Activated CD8-positive, alpha-beta T cell treated with anti-CD3 and anti-CD28 coated beads for 36 hours (primary cell): Measurements from ENCODE around the gene TIMM44. TPM values are rescaled to one million over a fixed set of nuclear protein-coding genes. Genes with fewer than 3 reads are reported as not detected.

Source experiments
- ATAC-seq: fragments of 200-7000 bp; cut with Tn5 transposase; one replicate; pipeline ENCODE4 v1.10.0; 2021; ENCODE audit warnings: mild to moderate bottlenecking, moderate library complexity
- CTCF ChIA-PET: fragments of 350-600 bp; sonication (Branson Sonifier 250); formaldehyde crosslinking; loops from one replicate; lab custom pipeline; 2021; ENCODE audit warnings: antibody characterized with exemption; lab: Charles Lee
- POLR2A ChIA-PET: fragments of 350-600 bp; sonication (Branson Sonifier 250); formaldehyde crosslinking; loops from one replicate; lab custom pipeline; 2021; ENCODE audit warnings: antibody characterized with exemption; lab: Charles Lee
- DNase-seq: peaks from one replicate; pipeline ENCODE4 v3.0.0-alpha.2; 2020
- H3K27ac Mint-ChIP-seq: one replicate; pipeline ENCODE4 v1.8.0; 2021; ENCODE audit warnings: mild to moderate bottlenecking, mixed read lengths
- H3K27me3 Mint-ChIP-seq: one replicate; pipeline ENCODE4 v1.8.0; 2021; ENCODE audit warnings: mixed read lengths
- H3K36me3 Mint-ChIP-seq: one replicate; pipeline ENCODE4 v1.8.0; 2021; ENCODE audit warnings: low read depth, mixed read lengths
- H3K4me1 Mint-ChIP-seq: one replicate; pipeline ENCODE4 v1.8.0; 2021; ENCODE audit warnings: low read depth, mixed read lengths
- H3K4me3 Mint-ChIP-seq: one replicate; pipeline ENCODE4 v1.8.0; 2021; ENCODE audit warnings: mild to moderate bottlenecking, moderate library complexity, mixed read lengths
- H3K9me3 Mint-ChIP-seq: one replicate; pipeline ENCODE4 v1.8.0; 2021; ENCODE audit warnings: mixed read lengths
- intact Hi-C: fragments of 100-400 bp; cut with micrococcal nuclease; formaldehyde crosslinking; loops from one replicate; pipeline ENCODE4 v1.10.0; 2022
- total RNA-seq, 2 experiments: library from RNA; stranded (reverse); gene quantifications; one replicate each; pipeline ENCODE4 v1.2.3, GENCODE V29; 2021
- TF ChIP-seq, protein P1 (sequence below): fragments of 200-600 bp; IDR thresholded peaks from one replicate; pipeline ENCODE4 v1.8.0; 2022; ENCODE audit warnings: antibody characterized with exemption, mild to moderate bottlenecking

Gene TIMM44
- total RNA-seq, 2 experiments from 2014 or later = 92.3 to 95.5 TPM

DNA sequence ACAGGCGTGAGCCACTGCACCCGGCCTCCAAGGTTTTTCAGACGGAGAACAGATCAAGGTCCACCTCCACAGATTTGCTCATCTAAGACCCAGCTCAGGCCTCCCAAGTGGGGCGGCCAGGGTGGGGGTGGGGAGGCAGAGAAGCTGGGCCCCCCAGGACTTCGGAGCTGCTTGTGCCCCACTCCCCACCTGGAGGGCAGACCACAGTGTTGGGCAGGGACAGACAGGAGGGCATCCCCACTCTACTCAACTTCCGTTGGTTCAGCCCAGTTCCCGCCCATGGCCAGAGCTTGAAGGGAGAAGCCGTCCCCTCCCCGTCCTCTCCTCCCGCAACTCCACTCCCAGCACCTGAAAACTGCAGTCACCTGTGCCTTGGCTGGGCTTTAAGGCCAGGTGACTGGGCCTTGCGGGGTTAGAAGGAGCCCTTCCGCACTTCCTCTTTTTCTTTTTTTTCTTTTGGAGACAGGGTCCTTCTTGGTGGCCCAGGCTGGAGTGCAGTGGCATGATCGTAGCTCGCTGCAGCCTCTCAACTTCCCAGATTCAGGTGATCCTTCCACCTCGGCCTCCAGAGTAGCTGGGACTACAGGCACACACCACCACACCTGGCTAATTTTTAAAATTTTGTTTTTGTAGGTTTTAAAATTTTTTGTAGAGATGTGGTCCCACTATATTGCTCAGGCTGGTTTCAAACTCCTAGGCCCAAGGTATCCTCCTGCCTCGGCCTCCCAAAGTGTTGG lies 55.9 kb downstream of the TIMM44 start:
- ATAC-seq (no peak), DNase-seq (no peak)
- Mint-ChIP-seq H3K4me1 (peaks cover 2% of the 10 kb centered on the region), H3K9me3 (no peaks in the 10 kb centered on the region), H3K27ac (no peak overlapping the region), H3K36me3 (no peaks in the 10 kb centered on the region), H3K27me3 (peaks cover 12% of the 10 kb centered on the region), H3K4me3 (no peak overlapping the region)
- TF ChIP-seq, protein P1, sequence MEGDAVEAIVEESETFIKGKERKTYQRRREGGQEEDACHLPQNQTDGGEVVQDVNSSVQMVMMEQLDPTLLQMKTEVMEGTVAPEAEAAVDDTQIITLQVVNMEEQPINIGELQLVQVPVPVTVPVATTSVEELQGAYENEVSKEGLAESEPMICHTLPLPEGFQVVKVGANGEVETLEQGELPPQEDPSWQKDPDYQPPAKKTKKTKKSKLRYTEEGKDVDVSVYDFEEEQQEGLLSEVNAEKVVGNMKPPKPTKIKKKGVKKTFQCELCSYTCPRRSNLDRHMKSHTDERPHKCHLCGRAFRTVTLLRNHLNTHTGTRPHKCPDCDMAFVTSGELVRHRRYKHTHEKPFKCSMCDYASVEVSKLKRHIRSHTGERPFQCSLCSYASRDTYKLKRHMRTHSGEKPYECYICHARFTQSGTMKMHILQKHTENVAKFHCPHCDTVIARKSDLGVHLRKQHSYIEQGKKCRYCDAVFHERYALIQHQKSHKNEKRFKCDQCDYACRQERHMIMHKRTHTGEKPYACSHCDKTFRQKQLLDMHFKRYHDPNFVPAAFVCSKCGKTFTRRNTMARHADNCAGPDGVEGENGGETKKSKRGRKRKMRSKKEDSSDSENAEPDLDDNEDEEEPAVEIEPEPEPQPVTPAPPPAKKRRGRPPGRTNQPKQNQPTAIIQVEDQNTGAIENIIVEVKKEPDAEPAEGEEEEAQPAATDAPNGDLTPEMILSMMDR = no peak
- CTCF ChIA-PET = interaction anchor here (1.6 kb wide), 1 partner anchor 18 kb away, joined by 4 read pairs; no protein-coding TSS in a partner anchor
- POLR2A ChIA-PET = interaction anchor here (1.9 kb wide), 1 partner anchor 13 kb away, joined by 5 read pairs; no protein-coding TSS in a partner anchor
- intact Hi-C loops = no loop called here

DNA sequence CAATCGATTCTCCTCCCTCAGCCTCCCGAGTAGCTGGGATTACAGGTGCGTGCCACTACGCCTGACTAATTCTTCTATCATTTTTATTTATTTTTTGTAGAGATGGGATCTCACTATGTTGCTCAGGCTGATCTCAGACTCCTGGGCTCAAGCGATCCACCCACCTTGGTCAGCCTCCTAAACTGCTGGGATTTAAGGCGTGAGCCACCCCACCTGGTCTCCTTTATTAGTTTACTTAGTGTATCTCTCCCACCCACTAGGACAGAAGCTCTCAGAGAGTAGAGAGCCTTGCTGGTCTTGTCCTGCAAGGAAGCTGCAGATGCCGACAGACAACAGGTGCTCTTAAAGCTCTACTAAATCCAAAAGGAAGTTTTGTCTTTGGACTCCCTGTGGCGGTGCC lies 57.6 kb downstream of the TIMM44 start:
- H3K4me1 Mint-ChIP-seq = peaks cover 2% of the 10 kb centered on the region
- DNase-seq (no peak), ATAC-seq (no peak)
- H3K9me3 Mint-ChIP-seq = no peaks in the 10 kb centered on the region
- H3K36me3 Mint-ChIP-seq = no peaks in the 10 kb centered on the region
- ChIA-PET CTCF (interaction anchor here (0.6 to 1.2 kb wide), 3 partner anchors 16 to 205 kb away, joined by 3 to 4 read pairs (median 3); partner anchors contain the start of gene TRAPPC5), POLR2A (no interaction called here)
- no peak overlapping the region for H3K27ac Mint-ChIP-seq
- intact Hi-C loops = no loop called here
- H3K4me3 Mint-ChIP-seq = no peak overlapping the region
- peaks cover 9% of the 10 kb centered on the region for H3K27me3 Mint-ChIP-seq
- TF ChIP-seq, protein P1 = no peak

DNA sequence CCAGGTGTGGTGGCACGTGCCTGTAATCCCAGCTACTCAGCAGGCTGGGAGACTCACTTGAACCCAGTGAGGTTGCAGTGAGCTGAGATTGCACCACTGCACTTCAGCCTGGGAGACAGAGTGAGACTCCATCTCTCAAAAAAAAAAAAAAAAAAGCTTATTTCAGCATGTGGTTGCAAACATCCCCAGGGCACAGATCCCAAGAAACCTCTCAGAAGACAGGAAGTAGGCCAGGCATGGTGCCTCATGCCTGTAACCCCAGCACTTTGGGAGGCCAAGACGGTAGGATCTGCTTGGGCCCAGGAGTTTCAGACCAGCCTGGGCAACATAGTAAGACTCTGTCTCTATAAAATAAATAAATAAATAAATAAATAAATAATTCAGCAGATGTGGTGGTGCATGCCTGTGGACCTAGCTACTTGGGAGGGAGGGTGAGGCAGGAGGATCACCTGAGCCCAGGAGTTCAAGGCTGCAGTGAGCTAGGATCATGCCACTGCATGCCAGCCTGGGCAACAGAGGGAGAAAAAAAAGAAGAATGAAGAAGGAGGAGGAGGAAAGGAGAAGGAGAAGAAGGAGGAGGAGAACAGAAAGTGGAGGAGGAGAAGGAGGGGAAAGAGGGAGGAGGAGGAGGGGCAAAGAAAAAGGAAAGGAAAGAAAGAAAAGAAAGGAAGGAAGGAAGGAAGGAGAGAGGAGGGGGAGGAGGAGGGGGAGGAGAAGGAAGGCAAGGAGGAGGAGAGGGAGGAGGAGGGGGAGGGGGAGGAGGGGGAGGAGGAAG lies 59.5 kb downstream of the TIMM44 start:
- DNase-seq = no peak
- TF ChIP-seq, protein P1 = no peak
- no peaks in the 10 kb centered on the region for H3K36me3 Mint-ChIP-seq
- CTCF ChIA-PET = interaction anchor here (0.6 kb wide), 1 partner anchor 692 kb away, joined by 3 read pairs; no protein-coding TSS in a partner anchor
- no peak overlapping the region for H3K4me3 Mint-ChIP-seq
- no peak overlapping the region for H3K27ac Mint-ChIP-seq
- POLR2A ChIA-PET = no interaction called here
- no peaks in the 10 kb centered on the region for H3K9me3 Mint-ChIP-seq
- peaks cover 2% of the 10 kb centered on the region for H3K4me1 Mint-ChIP-seq
- no peak for ATAC-seq
- H3K27me3 Mint-ChIP-seq = peaks cover 6% of the 10 kb centered on the region
- intact Hi-C loops = no loop called here

DNA sequence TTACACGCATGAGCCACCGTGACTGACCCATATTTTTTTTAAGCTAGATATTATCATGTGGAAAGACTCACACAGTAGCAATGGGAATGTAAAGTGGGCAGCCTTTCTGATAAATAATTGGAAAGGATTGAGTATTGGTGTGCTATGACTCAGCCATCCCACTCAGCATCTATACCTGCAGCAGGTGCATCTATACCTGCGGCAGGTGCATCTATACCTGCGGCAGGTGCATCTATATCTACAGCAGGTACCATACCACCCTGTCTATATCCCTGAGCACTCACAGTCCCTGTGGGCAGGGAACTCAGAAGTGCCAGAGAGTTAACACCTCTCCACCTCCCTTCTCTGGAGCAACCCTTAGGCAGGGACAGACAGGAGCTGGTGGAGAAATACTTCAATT lies 60.4 kb downstream of the TIMM44 start:
- peaks cover 2% of the 10 kb centered on the region for H3K4me1 Mint-ChIP-seq
- ChIA-PET POLR2A (no interaction called here), CTCF (no interaction called here)
- ATAC-seq (no peak), DNase-seq (no peak)
- H3K9me3 Mint-ChIP-seq = no peaks in the 10 kb centered on the region
- H3K27me3 Mint-ChIP-seq = peaks cover 1% of the 10 kb centered on the region
- TF ChIP-seq, protein P1 = no peak
- intact Hi-C loops = no loop called here
- no peak overlapping the region for H3K27ac Mint-ChIP-seq
- H3K36me3 Mint-ChIP-seq = no peaks in the 10 kb centered on the region
- H3K4me3 Mint-ChIP-seq = no peak overlapping the region
